HL-60/S4 treated with retinoic acid at 250 ng/mL for 4 days and 3 days (cell line): ENCODE results near the gene RBKS.

Experiments used
- in situ Hi-C: fragments of 300-500 bp; cut with MboI; formaldehyde crosslinking; loops from 2 replicates; pipeline ENCODE4 v1.7.0; 2022; ENCODE audit warnings: low sequenced_read_pairs

Gene RBKS

DNA sequence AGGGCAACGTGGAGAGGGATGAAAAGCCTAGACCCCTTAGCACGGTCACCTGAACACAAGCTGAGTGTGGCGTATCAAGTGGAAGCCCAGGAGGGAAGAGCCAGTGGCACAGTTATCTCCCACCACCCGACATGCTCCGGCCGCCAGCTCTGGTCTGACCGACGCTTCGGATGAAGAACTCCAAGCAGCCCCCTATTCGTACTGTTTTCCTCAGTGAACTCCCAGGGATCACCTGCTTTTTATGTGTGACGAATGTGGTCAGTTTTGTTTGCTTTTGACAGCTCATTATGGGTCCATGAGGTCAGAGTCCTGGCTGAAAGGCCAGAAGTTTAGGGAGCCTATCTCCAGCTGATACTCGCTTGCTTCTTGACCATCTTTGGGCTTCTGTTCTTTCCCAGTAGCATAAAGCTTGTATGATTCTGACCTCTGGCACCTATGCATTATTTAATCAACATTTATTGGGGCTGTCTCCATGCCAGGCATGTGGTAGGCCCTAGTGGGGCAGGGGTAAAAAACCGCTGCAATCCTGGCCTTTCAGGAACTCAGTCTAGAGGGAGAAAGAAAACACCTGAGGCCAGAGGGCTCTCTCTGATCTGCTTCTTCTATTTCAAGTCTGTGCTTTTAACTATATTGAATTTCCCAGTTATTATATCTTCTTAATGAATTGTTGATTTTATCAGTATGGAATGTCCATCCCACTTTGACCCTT, 151.7 kb downstream of the RBKS start:
- in situ Hi-C loops, result no loop called here

DNA sequence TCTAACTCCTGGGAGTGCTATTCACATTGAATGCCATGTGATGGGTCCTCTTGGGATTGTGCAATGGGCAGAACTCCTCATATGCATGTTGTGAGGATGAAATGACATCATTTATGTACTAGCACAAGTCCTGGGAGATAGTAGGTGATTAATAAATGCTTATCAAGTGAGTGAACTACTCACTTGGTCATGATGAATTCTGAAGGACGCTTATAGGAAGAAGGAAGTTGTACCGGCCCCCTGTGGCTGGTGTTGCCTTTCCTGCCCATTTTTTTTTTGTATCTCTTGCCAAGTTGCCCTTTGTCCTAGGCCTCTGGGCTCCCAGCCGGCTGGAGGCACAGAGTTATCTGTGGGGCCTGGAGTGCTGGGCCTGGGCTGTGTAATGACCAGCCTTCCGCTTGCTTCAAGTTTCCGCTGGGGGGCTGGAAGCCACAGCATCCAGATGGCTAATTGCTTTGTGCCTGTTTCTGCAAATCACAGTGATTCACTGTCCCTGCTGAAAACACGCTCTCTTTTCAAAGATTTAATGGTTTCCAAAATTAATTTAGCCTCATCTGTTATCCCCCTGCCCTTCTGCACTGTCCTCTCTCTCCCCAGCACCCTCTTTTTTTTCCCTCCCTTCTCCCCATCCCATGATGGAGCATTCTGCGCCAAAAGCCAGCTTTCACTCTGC, 152.4 kb downstream of the RBKS start:
- in situ Hi-C loops, result no loop called here

DNA sequence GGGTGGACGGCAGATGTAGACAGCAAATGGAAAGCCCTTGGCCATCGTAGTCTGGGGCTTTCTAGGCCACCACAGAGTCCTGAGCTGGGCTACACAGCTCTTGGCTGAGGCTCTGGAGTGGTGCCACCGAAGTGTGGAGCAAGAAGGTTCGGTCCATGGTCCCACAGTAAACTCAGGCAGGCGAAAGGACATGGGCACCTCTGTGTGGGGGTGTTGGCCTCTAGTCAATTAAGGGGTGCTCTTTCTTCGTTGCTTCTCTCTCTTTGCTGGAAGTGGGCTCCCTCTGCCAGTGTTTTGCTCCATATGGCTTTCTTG, 153.3 kb downstream of the RBKS start:
- in situ Hi-C loops, result no loop called here

DNA sequence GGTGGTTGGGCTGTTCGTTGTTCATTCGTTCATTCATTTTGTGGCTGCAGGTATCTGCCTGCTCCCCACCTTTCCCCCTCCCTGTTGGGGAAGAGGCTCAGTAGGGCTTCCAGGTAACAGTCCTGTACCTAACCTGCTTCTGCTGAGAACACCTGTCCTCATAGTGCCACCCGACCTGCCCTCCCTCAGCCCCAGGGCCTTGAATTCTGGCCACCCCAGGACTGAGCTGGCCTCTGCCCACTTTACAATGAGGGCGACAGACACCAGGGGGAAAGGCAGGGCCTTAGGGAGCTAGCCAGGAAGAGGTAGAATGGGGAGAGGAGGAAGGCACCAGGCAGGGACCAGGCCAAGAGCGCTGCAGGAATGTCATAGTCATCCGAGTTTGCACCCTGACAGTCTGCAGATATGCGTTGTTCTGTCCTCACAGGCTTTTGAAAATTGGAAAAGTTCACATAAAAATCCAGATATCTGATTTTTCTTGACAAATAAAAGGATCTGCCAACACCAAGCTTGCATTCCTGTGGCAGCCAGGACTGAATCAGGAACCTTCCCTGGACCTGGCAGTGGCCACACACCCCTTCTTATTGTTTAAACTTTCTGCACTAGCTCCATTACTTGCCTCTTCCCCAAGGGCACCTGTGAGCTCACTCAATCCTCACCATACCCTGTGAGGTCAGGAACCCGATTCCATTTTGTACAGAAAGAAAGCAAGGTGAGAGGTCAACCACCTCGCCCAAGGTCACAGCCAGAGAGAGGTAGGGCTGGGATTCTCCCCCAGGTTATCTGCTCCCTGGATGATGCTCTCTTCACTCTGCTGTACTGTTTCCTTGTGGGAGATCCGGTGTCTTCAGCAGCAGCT, 153.9 kb downstream of the RBKS start:
- in situ Hi-C loops, result no loop called here

DNA sequence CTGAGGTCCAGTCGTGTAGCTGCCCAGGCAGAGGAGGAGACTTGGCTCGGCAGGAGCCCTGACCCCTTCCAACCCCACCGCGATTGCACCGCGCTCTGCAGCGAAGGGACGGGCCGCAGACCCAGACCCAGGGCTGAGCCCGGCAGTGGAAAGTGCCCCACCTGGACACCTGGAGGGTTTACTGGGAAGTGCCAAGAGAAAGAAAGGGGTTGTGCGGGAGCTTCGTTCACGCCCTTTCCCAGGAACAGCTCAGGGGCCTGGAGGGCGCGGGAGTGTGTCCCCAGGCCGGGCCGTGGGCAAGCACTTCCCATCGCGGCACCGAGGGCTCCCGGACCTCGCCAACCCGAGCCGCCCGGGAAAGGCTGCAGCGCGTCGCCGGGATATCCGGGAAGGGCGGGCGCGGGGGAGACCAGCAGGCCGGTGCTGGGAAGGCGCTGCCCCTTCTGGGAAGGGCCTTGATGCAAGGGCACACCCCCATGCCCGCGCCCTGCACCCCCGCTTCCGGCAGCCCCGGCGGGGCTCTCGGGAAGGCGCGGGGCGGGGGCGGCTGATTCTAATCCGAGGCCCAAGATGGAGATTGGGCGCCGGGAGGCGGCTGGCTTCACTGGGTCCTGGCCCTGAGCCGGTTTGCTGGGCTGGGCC, 154.8 kb downstream of the RBKS start:
- in situ Hi-C loops, result no loop called here

DNA sequence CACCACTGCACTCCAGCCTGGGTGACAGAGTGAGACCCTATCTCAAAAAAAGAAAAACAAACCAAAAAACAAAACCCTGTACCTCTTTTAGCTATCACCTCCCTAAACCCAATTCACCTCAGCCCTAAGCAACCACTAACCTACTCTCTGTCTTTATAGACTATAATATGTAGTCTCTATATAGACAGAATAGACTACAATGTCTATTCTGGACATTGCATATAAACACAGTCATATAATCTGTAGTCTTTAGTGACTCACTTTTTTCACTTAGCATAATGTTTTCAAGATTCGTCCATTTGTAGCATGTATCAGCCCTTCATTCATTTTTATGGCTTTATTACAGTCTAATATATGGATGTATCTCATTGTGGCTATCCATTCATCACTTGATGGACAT, 155.9 kb downstream of the RBKS start:
- in situ Hi-C loops, result no loop called here
